ENCODE results near the gene FAM177B. TPM values are rescaled to one million over a fixed set of nuclear protein-coding genes. Genes with fewer than 3 reads are reported as not detected.

FAM177B gene
- total and polyA plus RNA-seq, 4 donors: 0.09 to 0.17 TPM; not detected in 2

- Histone ChIP-seq H3K4me1 (ENCODE audit: control insufficient read depth in 4 of 4, insufficient read depth in 4 of 4, low read length in 3 of 4) (no peaks in the 10 kb centered on the region), H3K9ac (ENCODE audit: low read depth in 1 of 2, low read length in 2 of 2) (no peak overlapping the region), H3K27me3 (ENCODE audit: control insufficient read depth in 4 of 4, insufficient read depth in 4 of 4, low read length in 3 of 4) (no peaks in the 10 kb centered on the region), H3K27ac (ENCODE audit: low read depth in 1 of 2, low read length in 2 of 2) (no peak overlapping the region), H3K36me3 (ENCODE audit: control insufficient read depth in 4 of 4, insufficient read depth in 3 of 4, low read depth in 1 of 4, low read length in 3 of 4) (peaks cover 0 to 2% (median 0%) of the 10 kb centered on the region in 4 donors), H3K4me3 (ENCODE audit: low read depth in 1 of 3, low read length in 3 of 3) (no peak overlapping the region), H3K9me3 (ENCODE audit: control insufficient read depth in 4 of 4, low read length in 3 of 4) (no peaks in the 10 kb centered on the region)
- no peak for DNase-seq (ENCODE audit: low spot score)
- WGBS: 96% methylated on average over 8 of the region's 8 CpGs
- no peak for TF ChIP-seq EGR1 (IDR thresholded peaks at IDR 0.05; ENCODE audit: low read depth in 2 of 2)
- TF ChIP-seq REST (IDR thresholded peaks at IDR 0.05): no peak
- no peak for TF ChIP-seq HNF4A (conservative IDR thresholded peaks at IDR 0.05)
- TF ChIP-seq MAX (IDR thresholded peaks at IDR 0.05): no peak
- TF ChIP-seq RAD21 (IDR thresholded peaks at IDR 0.05): no peak
- no peak for TF ChIP-seq TAF1 (conservative IDR thresholded peaks at IDR 0.05)
- no peak for TF ChIP-seq HNF4G (IDR thresholded peaks at IDR 0.05)
- no peak for TF ChIP-seq ZBTB33 (IDR thresholded peaks at IDR 0.05)
- TF ChIP-seq SP1 (IDR thresholded peaks at IDR 0.05): no peak
Measured at GRCh38 chr1:222696741-222697140, 40.3 kb upstream of the FAM177B start.

- H3K36me3 ChIP-seq (ENCODE audit: control insufficient read depth in 4 of 4, insufficient read depth in 3 of 4, low read depth in 1 of 4, low read length in 3 of 4): peaks cover 0 to 2% (median 0%) of the 10 kb centered on the region in 4 donors
- no peak overlapping the region for H3K27ac ChIP-seq (ENCODE audit: low read depth in 1 of 2, low read length in 2 of 2)
- TF ChIP-seq EGR1 (IDR thresholded peaks at IDR 0.05; ENCODE audit: low read depth in 2 of 2): no peak
- TF ChIP-seq MAX (IDR thresholded peaks at IDR 0.05): no peak
- no peak for TF ChIP-seq RXRA (IDR thresholded peaks at IDR 0.05)
- TF ChIP-seq ZBTB33 (IDR thresholded peaks at IDR 0.05): no peak
- no peak for TF ChIP-seq JUND (IDR thresholded peaks at IDR 0.05)
- TF ChIP-seq FOXA2 (IDR thresholded peaks at IDR 0.05): no peak
- TF ChIP-seq HNF4G (IDR thresholded peaks at IDR 0.05): no peak
- TF ChIP-seq NR2F2 (IDR thresholded peaks at IDR 0.05): no peak
- TF ChIP-seq TAF1 (conservative IDR thresholded peaks at IDR 0.05): no peak
- TF ChIP-seq CTCF (IDR thresholded peaks at IDR 0.05; ENCODE audit: low read depth, low read length, missing input control): no peak
- H3K4me3 ChIP-seq (ENCODE audit: low read depth in 1 of 3, low read length in 3 of 3): no peak overlapping the region
- no peak for DNase-seq (ENCODE audit: low spot score)
- no peaks in the 10 kb centered on the region for H3K4me1 ChIP-seq (ENCODE audit: control insufficient read depth in 4 of 4, insufficient read depth in 4 of 4, low read length in 3 of 4)
- 96% methylated on average over 2 of the region's 2 CpGs for WGBS
- no peak overlapping the region for H3K9ac ChIP-seq (ENCODE audit: low read depth in 1 of 2, low read length in 2 of 2)
- no peaks in the 10 kb centered on the region for H3K27me3 ChIP-seq (ENCODE audit: control insufficient read depth in 4 of 4, insufficient read depth in 4 of 4, low read length in 3 of 4)
- H3K9me3 ChIP-seq (ENCODE audit: control insufficient read depth in 4 of 4, low read length in 3 of 4): no peaks in the 10 kb centered on the region
Measured at GRCh38 chr1:222697203-222697602, 39.8 kb upstream of the FAM177B start.

All from liver (tissue), 9 donors.